Activated naive CD4-positive, alpha-beta T cell treated with anti-CD3 and anti-CD28 coated beads, Interleukin-2, amount 10 ng/mL, durations not matched to agents 7 days and 5 days (primary cell): ENCODE results near the gene LRGUK.
"Not testable (repeated sequence)": the region's sequence is repeated elsewhere in the genome, so short reads cannot be mapped to it uniquely, and the experiment has no call there.

ENCODE experiments used
- CTCF ChIA-PET: fragments of 350-600 bp; sonication (Branson Sonifier 250); formaldehyde crosslinking; loops from one replicate; lab custom pipeline; 2021; ENCODE audit warnings: antibody characterized with exemption; lab: Charles Lee
- DNase-seq: peaks from one replicate; pipeline ENCODE4 v3.0.0-alpha.2; 2020
- H3K27ac Mint-ChIP-seq: one replicate; pipeline ENCODE4 v1.8.0; 2021; ENCODE audit warnings: mild to moderate bottlenecking, moderate library complexity, mixed read lengths
- H3K27me3 Mint-ChIP-seq: one replicate; pipeline ENCODE4 v1.8.0; 2021; ENCODE audit warnings: mild to moderate bottlenecking, mixed read lengths
- H3K36me3 Mint-ChIP-seq: one replicate; pipeline ENCODE4 v1.8.0; 2021; ENCODE audit warnings: mixed read lengths
- H3K4me1 Mint-ChIP-seq: one replicate; pipeline ENCODE4 v1.8.0; 2021; ENCODE audit warnings: mixed read lengths
- H3K4me3 Mint-ChIP-seq: one replicate; pipeline ENCODE4 v1.8.0; 2021; ENCODE audit warnings: mild to moderate bottlenecking, moderate library complexity, mixed read lengths
- H3K9me3 Mint-ChIP-seq: one replicate; pipeline ENCODE4 v1.8.0; 2021; ENCODE audit warnings: mixed read lengths

LRGUK gene

DNA sequence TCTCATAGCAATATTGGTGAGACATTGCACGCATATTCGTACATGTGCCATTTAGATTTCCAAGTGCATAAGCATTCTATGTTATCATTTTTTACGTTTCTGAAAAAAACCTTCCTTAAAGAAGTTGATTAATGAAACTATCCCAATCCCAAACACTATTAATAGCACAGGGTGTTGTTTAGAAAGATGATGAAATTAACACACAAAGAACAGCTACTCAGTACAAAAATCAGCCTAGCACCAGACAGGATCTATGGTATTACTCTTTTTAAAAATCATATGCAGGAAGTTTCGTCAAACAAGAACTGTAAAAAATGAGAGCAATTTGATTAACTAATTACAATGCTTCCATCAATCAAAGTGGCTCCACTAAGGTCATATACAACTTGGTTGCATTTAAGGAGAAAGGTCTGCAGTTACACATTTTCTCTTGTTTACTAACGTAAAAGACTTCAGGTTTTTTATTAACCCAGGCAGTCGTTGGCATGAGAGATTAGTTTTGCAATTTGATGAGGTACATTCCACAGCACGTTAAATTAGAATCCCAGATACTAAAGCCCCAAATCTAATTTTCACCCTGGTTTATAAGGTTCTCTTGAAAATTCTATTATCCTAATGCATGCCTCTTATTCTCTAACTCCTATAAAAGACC is 151.5 kb downstream of the LRGUK start:
- H3K27ac Mint-ChIP-seq = no peak overlapping the region
- peaks cover 11% of the 10 kb centered on the region for H3K27me3 Mint-ChIP-seq
- CTCF ChIA-PET = no interaction called here
- H3K9me3 Mint-ChIP-seq = no peaks in the 10 kb centered on the region
- no peaks in the 10 kb centered on the region for H3K4me1 Mint-ChIP-seq
- H3K4me3 Mint-ChIP-seq = no peak overlapping the region
- H3K36me3 Mint-ChIP-seq = no peaks in the 10 kb centered on the region
- no peak for DNase-seq

GRCh38 chr7:134279336-134279735 is 152.2 kb downstream of the LRGUK start:
- H3K27ac Mint-ChIP-seq = no peak overlapping the region

DNA sequence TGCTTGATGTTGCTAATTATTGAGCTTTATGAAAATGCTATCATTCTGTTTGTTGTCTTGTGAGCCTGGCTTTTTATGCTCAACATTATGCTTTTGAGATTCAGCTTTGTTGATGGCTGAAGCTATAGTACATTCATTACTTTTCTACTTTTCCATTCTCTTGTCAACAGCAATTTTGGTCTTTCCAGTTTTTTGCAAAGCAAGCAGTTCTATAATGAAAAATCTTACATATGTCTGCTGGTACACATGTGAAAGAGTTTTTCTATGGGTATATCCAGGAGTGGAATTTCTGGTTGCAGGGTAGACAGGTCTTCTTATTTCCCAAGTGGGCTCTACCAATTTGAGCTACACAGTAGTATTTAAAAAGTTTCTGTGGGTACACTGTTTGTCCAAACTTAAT is 152.8 kb downstream of the LRGUK start:
- Mint-ChIP-seq H3K4me3 (no peak overlapping the region), H3K4me1 (no peaks in the 10 kb centered on the region), H3K36me3 (no peaks in the 10 kb centered on the region), H3K27ac (no peak overlapping the region), H3K9me3 (no peaks in the 10 kb centered on the region), H3K27me3 (peaks cover 11% of the 10 kb centered on the region)
- no peak for DNase-seq
- CTCF ChIA-PET = no interaction called here

More at GRCh38 chr7:134279336-134279735, 152.2 kb downstream of the LRGUK start:
- no peak overlapping the region for H3K4me3 Mint-ChIP-seq
- H3K27me3 Mint-ChIP-seq = peaks cover 11% of the 10 kb centered on the region
- H3K4me1 Mint-ChIP-seq = no peaks in the 10 kb centered on the region
- DNase-seq = no peak
- no peaks in the 10 kb centered on the region for H3K36me3 Mint-ChIP-seq
- CTCF ChIA-PET = no interaction called here
- no peaks in the 10 kb centered on the region for H3K9me3 Mint-ChIP-seq

- H3K36me3 Mint-ChIP-seq = no peaks in the 10 kb centered on the region
- no peaks in the 10 kb centered on the region for H3K9me3 Mint-ChIP-seq
- no peak overlapping the region for H3K4me3 Mint-ChIP-seq
- H3K27ac Mint-ChIP-seq = no peak overlapping the region
- H3K4me1 Mint-ChIP-seq = no peaks in the 10 kb centered on the region
- H3K27me3 Mint-ChIP-seq = peaks cover 8% of the 10 kb centered on the region
- no peak for DNase-seq
- CTCF ChIA-PET = no interaction called here
These were observed 153.4 kb downstream of the LRGUK start for GRCh38 chr7:134280508-134280907.

DNA sequence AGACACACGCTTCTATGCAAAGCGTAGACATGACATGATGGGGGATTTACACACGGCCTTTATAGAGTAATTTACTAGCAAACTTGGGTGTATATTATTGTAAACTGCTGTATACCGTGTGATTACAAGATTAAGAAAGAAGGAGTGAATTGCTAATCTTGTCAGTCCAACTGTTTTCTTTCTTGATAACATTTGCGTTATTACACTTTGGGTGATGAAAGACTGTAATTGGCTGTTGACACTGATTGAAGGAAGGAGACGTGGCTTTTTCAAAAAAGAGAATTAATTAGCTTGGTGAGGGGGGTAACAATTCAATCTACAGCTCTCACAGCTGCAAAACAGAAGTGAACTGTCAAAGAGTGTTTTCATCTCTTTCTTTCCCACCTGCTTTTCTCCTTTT is 156.9 kb downstream of the LRGUK start:
- Mint-ChIP-seq H3K36me3 (no peaks in the 10 kb centered on the region), H3K27me3 (peaks cover 4% of the 10 kb centered on the region), H3K9me3 (no peaks in the 10 kb centered on the region), H3K27ac (no peak overlapping the region), H3K4me3 (no peak overlapping the region), H3K4me1 (no peaks in the 10 kb centered on the region)
- no peak for DNase-seq
- CTCF ChIA-PET = no interaction called here

GRCh38 chr7:134284952-134285351 is 157.8 kb downstream of the LRGUK start:
- peaks cover 4% of the 10 kb centered on the region for H3K27me3 Mint-ChIP-seq
- no peaks in the 10 kb centered on the region for H3K4me1 Mint-ChIP-seq
- no peak for DNase-seq
- H3K27ac Mint-ChIP-seq = no peak overlapping the region
- H3K9me3 Mint-ChIP-seq = no peaks in the 10 kb centered on the region
- CTCF ChIA-PET = no interaction called here
- H3K36me3 Mint-ChIP-seq = no peaks in the 10 kb centered on the region
- no peak overlapping the region for H3K4me3 Mint-ChIP-seq

- no peaks in the 10 kb centered on the region for H3K36me3 Mint-ChIP-seq
These were observed 160.9 kb downstream of the LRGUK start for GRCh38 chr7:134287916-134288659.

GRCh38 chr7:134289423-134289822 is 162.3 kb downstream of the LRGUK start:
- peaks cover 4% of the 10 kb centered on the region for H3K36me3 Mint-ChIP-seq
- no peak overlapping the region for H3K4me3 Mint-ChIP-seq
- CTCF ChIA-PET = no interaction called here
- no peaks in the 10 kb centered on the region for H3K9me3 Mint-ChIP-seq
- no peaks in the 10 kb centered on the region for H3K4me1 Mint-ChIP-seq
- H3K27me3 Mint-ChIP-seq = no peaks in the 10 kb centered on the region
- H3K27ac Mint-ChIP-seq = no peak overlapping the region
- no peak for DNase-seq

More at GRCh38 chr7:134287916-134288659, 160.9 kb downstream of the LRGUK start:
- Mint-ChIP-seq H3K27me3 (no peaks in the 10 kb centered on the region), H3K4me1 (no peaks in the 10 kb centered on the region), H3K4me3 (no peak overlapping the region), H3K27ac (no peak overlapping the region), H3K9me3 (no peaks in the 10 kb centered on the region)
- CTCF ChIA-PET = interaction anchor here (1.0 kb wide), 1 partner anchor 147 kb away, joined by 3 read pairs; no protein-coding TSS in a partner anchor
- DNase-seq = no peak

DNA sequence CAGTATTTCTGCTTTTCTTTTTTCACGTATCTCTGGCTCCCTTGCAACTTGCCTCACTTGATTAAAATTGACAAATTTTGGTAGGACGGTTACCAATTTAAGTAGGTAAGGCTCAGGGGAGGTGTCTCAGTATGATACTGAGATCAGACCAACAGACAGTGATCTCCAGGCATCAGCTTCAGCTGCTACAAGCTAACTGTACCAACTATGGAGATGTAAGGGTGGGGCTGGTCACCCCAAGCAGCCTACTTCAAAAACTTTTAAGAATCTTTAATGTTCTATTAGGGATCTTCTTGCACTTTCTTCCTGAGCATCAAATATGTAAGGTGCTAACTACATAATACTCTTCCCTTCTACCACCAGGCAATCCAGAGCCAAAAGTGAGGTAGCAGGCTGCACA is 162.7 kb downstream of the LRGUK start:
- no peak overlapping the region for H3K27ac Mint-ChIP-seq
- CTCF ChIA-PET = no interaction called here
- H3K27me3 Mint-ChIP-seq = no peaks in the 10 kb centered on the region
- no peak for DNase-seq
- H3K4me3 Mint-ChIP-seq = no peak overlapping the region
- H3K9me3 Mint-ChIP-seq = no peaks in the 10 kb centered on the region
- no peaks in the 10 kb centered on the region for H3K4me1 Mint-ChIP-seq
- H3K36me3 Mint-ChIP-seq = peaks cover 8% of the 10 kb centered on the region

DNA sequence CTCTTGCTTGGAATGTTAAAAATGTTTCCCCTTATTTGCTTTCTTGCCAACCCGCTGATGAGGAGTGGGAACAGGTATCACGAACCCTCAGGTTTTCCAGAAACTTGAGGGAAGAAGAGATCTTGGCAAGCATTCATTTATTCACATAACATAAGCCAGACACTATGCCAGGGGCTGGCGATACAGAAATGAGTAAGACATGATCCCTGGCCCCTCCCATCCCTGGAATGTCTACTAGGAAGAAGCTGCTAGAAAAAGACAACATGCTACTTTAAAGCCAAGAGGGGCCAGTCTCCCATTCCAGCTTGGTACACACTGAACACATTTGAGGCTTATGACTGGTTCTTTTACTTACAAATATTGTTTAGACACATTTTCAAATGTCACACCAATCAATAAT is 163.1 kb downstream of the LRGUK start:
- H3K9me3 Mint-ChIP-seq = no peaks in the 10 kb centered on the region
- H3K27ac Mint-ChIP-seq = no peak overlapping the region
- CTCF ChIA-PET = interaction anchor here (0.5 to 0.8 kb wide), 2 partner anchors 70 to 149 kb away, joined by 3 read pairs; no protein-coding TSS in a partner anchor
- no peak overlapping the region for H3K4me3 Mint-ChIP-seq
- H3K36me3 Mint-ChIP-seq = peaks cover 11% of the 10 kb centered on the region
- no peaks in the 10 kb centered on the region for H3K27me3 Mint-ChIP-seq
- DNase-seq = no peak
- H3K4me1 Mint-ChIP-seq = no peaks in the 10 kb centered on the region

GRCh38 chr7:134293002-134293740 is 166.0 kb downstream of the LRGUK start:
- Mint-ChIP-seq H3K4me1 (no peaks in the 10 kb centered on the region), H3K4me3 (no peak overlapping the region), H3K27me3 (no peaks in the 10 kb centered on the region), H3K36me3 (peaks cover 14% of the 10 kb centered on the region), H3K27ac (no peak overlapping the region), H3K9me3 (no peaks in the 10 kb centered on the region)
- DNase-seq = no peak
- CTCF ChIA-PET = no interaction called here

DNA sequence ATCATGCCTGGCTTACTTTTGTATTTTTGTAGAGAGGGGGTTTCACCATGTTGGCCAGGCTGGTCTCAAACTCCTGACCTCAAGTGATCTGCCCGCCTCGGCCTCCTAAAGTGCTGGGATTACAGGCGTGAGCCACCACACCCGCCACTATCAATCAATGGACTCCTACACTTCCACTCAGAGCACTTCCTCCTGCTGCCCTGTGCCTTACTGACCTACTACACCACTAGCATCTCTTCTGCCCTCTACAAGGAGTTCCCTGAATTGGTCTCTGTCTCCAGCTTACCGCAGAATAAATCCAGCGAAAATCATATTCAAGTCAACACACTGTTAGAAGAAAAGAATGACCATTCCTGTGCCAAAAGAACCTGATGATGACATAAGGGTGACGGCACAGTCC is 168.8 kb downstream of the LRGUK start:
- H3K9me3 Mint-ChIP-seq, H3K27me3 Mint-ChIP-seq, H3K4me3 Mint-ChIP-seq, CTCF ChIA-PET, H3K4me1 Mint-ChIP-seq, DNase-seq, H3K27ac Mint-ChIP-seq: not testable (repeated sequence)
- H3K36me3 Mint-ChIP-seq = peaks cover 18% of the 10 kb centered on the region

DNA sequence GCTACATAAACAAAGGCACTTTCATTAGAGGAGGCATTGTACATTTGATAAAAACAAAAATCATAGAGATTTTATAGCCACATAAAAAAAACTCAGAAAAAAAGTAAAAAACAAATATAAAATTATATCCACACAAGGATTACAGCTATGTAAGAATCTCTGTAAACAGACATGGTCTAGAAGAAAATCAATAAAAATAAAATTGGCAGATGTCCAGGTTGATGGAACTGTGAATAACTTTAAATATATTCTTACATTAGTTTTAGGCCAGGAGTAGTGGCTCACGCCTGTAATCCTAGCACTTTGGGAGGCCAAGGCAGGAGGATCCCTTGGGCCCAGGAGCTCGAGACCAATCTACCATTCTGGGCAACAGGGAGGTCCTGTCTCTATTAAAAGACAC is 170.3 kb downstream of the LRGUK start:
- H3K27ac Mint-ChIP-seq = no peak overlapping the region
- CTCF ChIA-PET = no interaction called here
- peaks cover 21% of the 10 kb centered on the region for H3K36me3 Mint-ChIP-seq
- DNase-seq = no peak
- H3K27me3 Mint-ChIP-seq = no peaks in the 10 kb centered on the region
- no peaks in the 10 kb centered on the region for H3K4me1 Mint-ChIP-seq
- H3K9me3 Mint-ChIP-seq = no peaks in the 10 kb centered on the region
- H3K4me3 Mint-ChIP-seq = no peak overlapping the region

GRCh38 chr7:134298902-134299683 is 172.0 kb downstream of the LRGUK start:
- H3K4me3 Mint-ChIP-seq = no peak overlapping the region
- H3K27ac Mint-ChIP-seq = no peak overlapping the region
- H3K36me3 Mint-ChIP-seq = peaks cover 20% of the 10 kb centered on the region
- DNase-seq = no peak
- H3K4me1 Mint-ChIP-seq = no peaks in the 10 kb centered on the region
- CTCF ChIA-PET = interaction anchor here (1.4 kb wide), 1 partner anchor 59 kb away, joined by 3 read pairs; no protein-coding TSS in a partner anchor
- no peaks in the 10 kb centered on the region for H3K9me3 Mint-ChIP-seq
- H3K27me3 Mint-ChIP-seq = no peaks in the 10 kb centered on the region
